H9 (cell line): Measurements from ENCODE around the gene EDNRA. TPM values are rescaled to one million over a fixed set of nuclear protein-coding genes. Genes with fewer than 3 reads are reported as not detected.

Experiments used
- DNase-seq: peaks from one replicate; pipeline ENCODE4 v3.0.0-alpha.2; 2017
- H2AFZ ChIP-seq: one replicate; pipeline ENCODE4 v1.6.1; 2013; ENCODE audit warnings: mild to moderate bottlenecking, low read length, control low read depth, moderate library complexity
- H2AK5ac ChIP-seq: 2 replicates; pipeline ENCODE4 v1.6.1; 2013; ENCODE audit warnings: low read length, control low read depth, mixed read lengths; ENCODE audit not compliant: insufficient read length
- H2BK120ac ChIP-seq: one replicate; pipeline ENCODE4 v1.6.1; 2013; ENCODE audit warnings: low read depth, mild to moderate bottlenecking, low read length, control low read depth, inconsistent platforms; ENCODE audit not compliant: poor library complexity, severe bottlenecking
- H2BK12ac ChIP-seq: 2 replicates; pipeline ENCODE4 v1.6.1; 2013; ENCODE audit warnings: low read length, control low read depth, mixed read lengths, low read depth; ENCODE audit not compliant: insufficient read length
- H2BK15ac ChIP-seq: 2 replicates; pipeline ENCODE4 v1.6.1; 2013; ENCODE audit warnings: low read depth, low read length, control low read depth
- H2BK20ac ChIP-seq: one replicate; pipeline ENCODE4 v1.6.1; 2013; ENCODE audit warnings: low read depth, mild to moderate bottlenecking, low read length, control low read depth, inconsistent platforms; ENCODE audit not compliant: poor library complexity, severe bottlenecking
- H2BK5ac ChIP-seq: 2 replicates; pipeline ENCODE4 v1.6.1; 2013; ENCODE audit warnings: low read length, control low read depth, mixed read lengths; ENCODE audit not compliant: insufficient read length
- H3K14ac ChIP-seq: 2 replicates; pipeline ENCODE4 v1.6.1; 2013; ENCODE audit warnings: low read length, control low read depth; ENCODE audit not compliant: insufficient read depth
- H3K18ac ChIP-seq: 2 replicates; pipeline ENCODE4 v1.6.1; 2013; ENCODE audit warnings: low read depth, mild to moderate bottlenecking, mixed read lengths, low read length, control low read depth; ENCODE audit not compliant: insufficient read length
- H3K23ac ChIP-seq: 2 replicates; pipeline ENCODE4 v1.6.1; 2013; ENCODE audit warnings: low read length, control low read depth, mixed read lengths, low read depth; ENCODE audit not compliant: insufficient read length
- H3K23me2 ChIP-seq: 2 replicates; pipeline ENCODE4 v1.6.1; 2013; ENCODE audit warnings: low read depth, mild to moderate bottlenecking, mixed read lengths, low read length, control low read depth; ENCODE audit not compliant: insufficient read length, poor library complexity, severe bottlenecking
- H3K27ac ChIP-seq: 2 replicates; pipeline ENCODE4 v1.5.1; 2013; ENCODE audit warnings: low read length, control low read depth, mixed read lengths, low read depth; ENCODE audit not compliant: insufficient read length
- H3K27me3 ChIP-seq: 2 replicates; pipeline ENCODE4 v1.6.1; 2013; ENCODE audit warnings: low read length, control low read depth, inconsistent platforms; ENCODE audit not compliant: insufficient read depth
- H3K4ac ChIP-seq: 2 replicates; pipeline ENCODE4 v1.6.1; 2013; ENCODE audit warnings: low read depth, mild to moderate bottlenecking, control low read depth, inconsistent platforms, low read length, moderate library complexity
- H3K4me1 ChIP-seq: 2 replicates; pipeline ENCODE4 v1.6.1; 2013; ENCODE audit warnings: low read length, control low read depth, inconsistent platforms; ENCODE audit not compliant: insufficient read depth
- H3K4me2 ChIP-seq: 2 replicates; pipeline ENCODE4 v1.6.1; 2013; ENCODE audit warnings: low read length, control low read depth, mixed read lengths; ENCODE audit not compliant: insufficient read length, insufficient read depth
- H3K56ac ChIP-seq: 2 replicates; pipeline ENCODE4 v1.6.1; 2013; ENCODE audit warnings: low read depth, mild to moderate bottlenecking, mixed read lengths, low read length, control low read depth; ENCODE audit not compliant: insufficient read length
- H3K79me1 ChIP-seq: 2 replicates; pipeline ENCODE4 v1.6.1; 2013; ENCODE audit warnings: low read depth, mild to moderate bottlenecking, moderate library complexity, low read length, control low read depth, inconsistent platforms; ENCODE audit not compliant: insufficient read depth, poor library complexity, severe bottlenecking
- H3K79me2 ChIP-seq: 2 replicates; pipeline ENCODE4 v1.6.1; 2013; ENCODE audit warnings: low read length, control low read depth, inconsistent platforms; ENCODE audit not compliant: insufficient read depth
- H3K9ac ChIP-seq: 2 replicates; pipeline ENCODE4 v1.6.1; 2013; ENCODE audit warnings: low read length, control low read depth, mixed read lengths; ENCODE audit not compliant: insufficient read length; ENCODE audit errors: extremely low read depth
- H3K9me3 ChIP-seq: one replicate; pipeline ENCODE4 v1.6.1; 2013; ENCODE audit warnings: low read depth, low read length, inconsistent platforms; ENCODE audit not compliant: control insufficient read depth
- H3T11ph ChIP-seq: one replicate; pipeline ENCODE4 v1.6.1; 2013; ENCODE audit warnings: mild to moderate bottlenecking, low read length, control low read depth, inconsistent platforms
- H4K20me1 ChIP-seq: one replicate; pipeline ENCODE4 v1.6.1; 2013; ENCODE audit not compliant: control insufficient read depth, insufficient read length, insufficient read depth
- H4K5ac ChIP-seq: 2 replicates; pipeline ENCODE4 v1.6.1; 2013; ENCODE audit warnings: low read depth, mild to moderate bottlenecking, mixed read lengths, low read length, control low read depth; ENCODE audit not compliant: insufficient read length
- H4K8ac ChIP-seq: replicated peaks from 2 replicates; pipeline ENCODE4 v1.6.1; 2013; ENCODE audit warnings: low read length, control low read depth, mixed read lengths, low read depth; ENCODE audit not compliant: insufficient read length
- H4K91ac ChIP-seq: 2 replicates; pipeline ENCODE4 v1.6.1; 2013; ENCODE audit warnings: low read depth, mild to moderate bottlenecking, moderate library complexity, mixed read lengths, low read length, control low read depth; ENCODE audit not compliant: insufficient read length
- H3K27ac Mint-ChIP-seq, 3 experiments: 2 replicates in 2 of 3; 3 replicates in 1 of 3; pipeline ENCODE4 v1.8.0; 2020 to 2021; ENCODE audit warnings: mixed read lengths in 3 of 3, mild to moderate bottlenecking in 1 of 3, moderate library complexity in 1 of 3
- H3K27me3 Mint-ChIP-seq: 2 replicates; pipeline ENCODE4 v1.8.0; 2021; ENCODE audit warnings: low read depth, mild to moderate bottlenecking, moderate library complexity, mixed read lengths
- H3K36me3 Mint-ChIP-seq, 3 experiments: 2 replicates in 2 of 3; 3 replicates in 1 of 3; pipeline ENCODE4 v1.8.0; 2020 to 2021; ENCODE audit warnings: low read depth in 3 of 3, mixed read lengths in 3 of 3; ENCODE audit not compliant: insufficient read depth in 1 of 3
- H3K4me1 Mint-ChIP-seq, 2 experiments: 2 replicates each; pipeline ENCODE4 v1.8.0; 2020; ENCODE audit warnings: mixed read lengths in 2 of 2
- H3K4me3 Mint-ChIP-seq, 2 experiments: 2 replicates in 1 of 2; 3 replicates in 1 of 2; pipeline ENCODE4 v1.8.0; 2020 to 2021; ENCODE audit warnings: mild to moderate bottlenecking in 2 of 2, mixed read lengths in 2 of 2, moderate library complexity in 1 of 2
- H3K9me3 Mint-ChIP-seq, 2 experiments: 2 replicates in 1 of 2; 3 replicates in 1 of 2; pipeline ENCODE4 v1.8.0; 2020; ENCODE audit warnings: mild to moderate bottlenecking in 2 of 2, mixed read lengths in 2 of 2, moderate library complexity in 1 of 2
- WGBS: extraction: QIAGEN DNeasy Blood & Tissue Kit; methylation state at CpG from one replicate; pipeline ENCODE4 v1.1.7; 2013; ENCODE audit warnings: missing lambda C conversion rate, low lambda C conversion rate, mixed read lengths; ENCODE audit not compliant: insufficient read length; ENCODE audit errors: extremely low coverage; 5-methylcytosine and 5-hydroxymethylcytosine counted together
- total RNA-seq: library from RNA; stranded (reverse); gene quantifications from 2 replicates; pipeline ENCODE4 v1.2.1, GENCODE V29; 2021
- TF ChIP-seq, protein P1 (sequence below): fragments of 200-600 bp; sonication (generic); conservative IDR thresholded peaks from 3 replicates; pipeline ENCODE4 v1.8.0; 2021; ENCODE audit warnings: antibody characterized with exemption, mild to moderate bottlenecking

Gene EDNRA
- total RNA-seq, 1 experiment from 2014 or later: 1.6 TPM

DNA sequence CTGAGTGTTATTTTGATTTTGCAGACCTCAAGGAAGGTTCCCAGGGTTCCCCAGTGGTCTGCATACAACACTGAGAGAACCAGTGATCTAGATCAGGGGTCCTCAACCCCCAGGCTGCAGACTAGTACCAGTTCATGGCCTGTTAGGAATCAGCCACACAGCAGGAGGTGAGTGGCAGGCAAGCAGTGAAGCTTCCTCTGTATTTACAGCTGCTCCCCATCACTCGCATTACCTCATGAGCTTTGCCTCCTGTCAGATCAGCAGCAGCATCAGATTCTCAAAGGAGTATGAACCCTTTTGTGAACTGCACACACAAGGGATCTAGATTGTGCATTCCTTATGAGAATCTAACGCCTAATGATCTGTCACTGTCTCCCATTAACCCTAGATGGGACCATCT is 28.5 kb downstream of the EDNRA start:
- Histone ChIP-seq H2AK5ac (no peak overlapping the region), H3K23me2 (no peaks in the 10 kb centered on the region), H3K4me1 (no peaks in the 10 kb centered on the region), H2BK15ac (no peak overlapping the region), H4K8ac (no peak overlapping the region), H2BK12ac (no peak overlapping the region), H3K9me3 (no peaks in the 10 kb centered on the region), H2BK5ac (no peak overlapping the region), H3K56ac (no peak overlapping the region), H3K4ac (no peak overlapping the region), H3K23ac (no peak overlapping the region), H3K4me2 (no peak overlapping the region), H3K14ac (no peak overlapping the region), H3K27ac (no peak overlapping the region), H2BK20ac (no peak overlapping the region), H3K79me1 (no peaks in the 10 kb centered on the region), H4K5ac (no peak overlapping the region), H2AFZ (no peak overlapping the region), H3K9ac (no peak overlapping the region), H3K18ac (no peak overlapping the region), H3K79me2 (no peaks in the 10 kb centered on the region), H3K27me3 (no peaks in the 10 kb centered on the region), H3T11ph (no peak overlapping the region), H4K20me1 (no peaks in the 10 kb centered on the region), H2BK120ac (no peak overlapping the region), H4K91ac (no peak overlapping the region)
- no peaks in the 10 kb centered on the region for H3K4me1 Mint-ChIP-seq
- H3K4me3 Mint-ChIP-seq: no peak overlapping the region
- TF ChIP-seq, protein P1, sequence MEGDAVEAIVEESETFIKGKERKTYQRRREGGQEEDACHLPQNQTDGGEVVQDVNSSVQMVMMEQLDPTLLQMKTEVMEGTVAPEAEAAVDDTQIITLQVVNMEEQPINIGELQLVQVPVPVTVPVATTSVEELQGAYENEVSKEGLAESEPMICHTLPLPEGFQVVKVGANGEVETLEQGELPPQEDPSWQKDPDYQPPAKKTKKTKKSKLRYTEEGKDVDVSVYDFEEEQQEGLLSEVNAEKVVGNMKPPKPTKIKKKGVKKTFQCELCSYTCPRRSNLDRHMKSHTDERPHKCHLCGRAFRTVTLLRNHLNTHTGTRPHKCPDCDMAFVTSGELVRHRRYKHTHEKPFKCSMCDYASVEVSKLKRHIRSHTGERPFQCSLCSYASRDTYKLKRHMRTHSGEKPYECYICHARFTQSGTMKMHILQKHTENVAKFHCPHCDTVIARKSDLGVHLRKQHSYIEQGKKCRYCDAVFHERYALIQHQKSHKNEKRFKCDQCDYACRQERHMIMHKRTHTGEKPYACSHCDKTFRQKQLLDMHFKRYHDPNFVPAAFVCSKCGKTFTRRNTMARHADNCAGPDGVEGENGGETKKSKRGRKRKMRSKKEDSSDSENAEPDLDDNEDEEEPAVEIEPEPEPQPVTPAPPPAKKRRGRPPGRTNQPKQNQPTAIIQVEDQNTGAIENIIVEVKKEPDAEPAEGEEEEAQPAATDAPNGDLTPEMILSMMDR: no peak
- no peak for DNase-seq
- no peaks in the 10 kb centered on the region for H3K9me3 Mint-ChIP-seq
- no peak overlapping the region for H3K27ac Mint-ChIP-seq
- H3K27me3 Mint-ChIP-seq: no peaks in the 10 kb centered on the region
- no CpG with 5 or more reads among the region's 2 CpGs for WGBS
- H3K36me3 Mint-ChIP-seq: no peaks in the 10 kb centered on the region
